ENCODE measurements around the gene OR51A4. TPM values are rescaled to one million over a fixed set of nuclear protein-coding genes. Genes with fewer than 3 reads are reported as not detected.

Gene OR51A4
- total RNA-seq, 1 donor from 2014 or later = not detected

GRCh38 chr11:4991060-4991459 is 43.7 kb upstream of the OR51A4 start:
- Histone ChIP-seq H3K36me3 (ENCODE audit: insufficient read depth, low read length) (no peaks in the 10 kb centered on the region), H3K27me3 (ENCODE audit: insufficient read depth, low read length) (no peaks in the 10 kb centered on the region), H4K20me1 (ENCODE audit: insufficient read depth, low read length) (no peaks in the 10 kb centered on the region), H3K79me2 (ENCODE audit: insufficient read depth, low read length) (no peaks in the 10 kb centered on the region), H3K4me2 (ENCODE audit: low read length) (no peak overlapping the region), H3K4me1 (ENCODE audit: insufficient read depth, low read length) (no peaks in the 10 kb centered on the region), H3K9me3 (ENCODE audit: insufficient read depth, low read depth, low read length) (no peaks in the 10 kb centered on the region), H2AFZ (ENCODE audit: low read depth, low read length) (no peak overlapping the region), H3K27ac (ENCODE audit: low read depth, low read length) (no peak overlapping the region), H3K4me3 (ENCODE audit: insufficient read depth, low read depth, low read length) (no peak overlapping the region), H3K9ac (ENCODE audit: low read length) (no peak overlapping the region)
- no peaks in the 10 kb centered on the region for H3K4me1 Mint-ChIP-seq (ENCODE audit: low read depth, unreplicated experiment)
- DNase-seq (ENCODE audit: low read depth) (no peak), FAIRE-seq (no peak)
- TF ChIP-seq CTCF (IDR thresholded peaks at IDR 0.05; ENCODE audit: insufficient read depth, low read depth, low read length) (no peak), EZH2 (IDR thresholded peaks at IDR 0.05; ENCODE audit: insufficient read depth, low read length) (no peak)
- no peak overlapping the region for H3K27ac Mint-ChIP-seq (ENCODE audit: unreplicated experiment)
- H3K9me3 Mint-ChIP-seq (ENCODE audit: unreplicated experiment) = no peaks in the 10 kb centered on the region
- no peaks in the 10 kb centered on the region for H3K36me3 Mint-ChIP-seq (ENCODE audit: low read depth, unreplicated experiment)
- no peak overlapping the region for H3K4me3 Mint-ChIP-seq (ENCODE audit: unreplicated experiment)
- peaks cover 2% of the 10 kb centered on the region for H3K27me3 Mint-ChIP-seq (ENCODE audit: low read depth, unreplicated experiment)

GRCh38 chr11:4983841-4984240 is 36.4 kb upstream of the OR51A4 start:
- no peaks in the 10 kb centered on the region for H4K20me1 ChIP-seq (ENCODE audit: insufficient read depth, low read length)
- no peaks in the 10 kb centered on the region for H3K9me3 Mint-ChIP-seq (ENCODE audit: unreplicated experiment)
- TF ChIP-seq EZH2 (IDR thresholded peaks at IDR 0.05; ENCODE audit: insufficient read depth, low read length) (no peak), CTCF (IDR thresholded peaks at IDR 0.05; ENCODE audit: insufficient read depth, low read depth, low read length) (no peak)

GRCh38 chr11:4982678-4983077 is 35.3 kb upstream of the OR51A4 start:
- Histone ChIP-seq H3K79me2 (ENCODE audit: insufficient read depth, low read length) (no peaks in the 10 kb centered on the region), H4K20me1 (ENCODE audit: insufficient read depth, low read length) (no peaks in the 10 kb centered on the region), H3K27ac (ENCODE audit: low read depth, low read length) (no peak overlapping the region), H3K27me3 (ENCODE audit: insufficient read depth, low read length) (no peaks in the 10 kb centered on the region), H3K4me2 (ENCODE audit: low read length) (no peak overlapping the region), H3K4me1 (ENCODE audit: insufficient read depth, low read length) (no peaks in the 10 kb centered on the region), H3K4me3 (ENCODE audit: insufficient read depth, low read depth, low read length) (no peak overlapping the region), H3K9ac (ENCODE audit: low read length) (no peak overlapping the region), H3K9me3 (ENCODE audit: insufficient read depth, low read depth, low read length) (no peaks in the 10 kb centered on the region), H2AFZ (ENCODE audit: low read depth, low read length) (no peak overlapping the region), H3K36me3 (ENCODE audit: insufficient read depth, low read length) (no peaks in the 10 kb centered on the region)
- no peak for DNase-seq (ENCODE audit: low read depth)
- TF ChIP-seq EZH2 (IDR thresholded peaks at IDR 0.05; ENCODE audit: insufficient read depth, low read length) = no peak
- TF ChIP-seq CTCF (IDR thresholded peaks at IDR 0.05; ENCODE audit: insufficient read depth, low read depth, low read length) = no peak
- Mint-ChIP-seq H3K27me3 (ENCODE audit: low read depth, unreplicated experiment) (no peaks in the 10 kb centered on the region), H3K4me3 (ENCODE audit: unreplicated experiment) (no peak overlapping the region), H3K27ac (ENCODE audit: unreplicated experiment) (no peak overlapping the region), H3K36me3 (ENCODE audit: low read depth, unreplicated experiment) (no peaks in the 10 kb centered on the region), H3K4me1 (ENCODE audit: low read depth, unreplicated experiment) (no peaks in the 10 kb centered on the region), H3K9me3 (ENCODE audit: unreplicated experiment) (peaks cover 2% of the 10 kb centered on the region)
- no peak for FAIRE-seq

More at GRCh38 chr11:4983841-4984240, 36.4 kb upstream of the OR51A4 start:
- Histone ChIP-seq H3K4me3 (ENCODE audit: insufficient read depth, low read depth, low read length) (no peak overlapping the region), H3K36me3 (ENCODE audit: insufficient read depth, low read length) (no peaks in the 10 kb centered on the region), H3K79me2 (ENCODE audit: insufficient read depth, low read length) (no peaks in the 10 kb centered on the region), H3K27ac (ENCODE audit: low read depth, low read length) (no peak overlapping the region), H3K9me3 (ENCODE audit: insufficient read depth, low read depth, low read length) (no peaks in the 10 kb centered on the region), H3K4me1 (ENCODE audit: insufficient read depth, low read length) (no peaks in the 10 kb centered on the region), H3K27me3 (ENCODE audit: insufficient read depth, low read length) (no peaks in the 10 kb centered on the region), H3K4me2 (ENCODE audit: low read length) (no peak overlapping the region), H3K9ac (ENCODE audit: low read length) (no peak overlapping the region), H2AFZ (ENCODE audit: low read depth, low read length) (no peak overlapping the region)
- Mint-ChIP-seq H3K4me3 (ENCODE audit: unreplicated experiment) (no peak overlapping the region), H3K27ac (ENCODE audit: unreplicated experiment) (no peak overlapping the region), H3K27me3 (ENCODE audit: low read depth, unreplicated experiment) (no peaks in the 10 kb centered on the region), H3K36me3 (ENCODE audit: low read depth, unreplicated experiment) (no peaks in the 10 kb centered on the region), H3K4me1 (ENCODE audit: low read depth, unreplicated experiment) (no peaks in the 10 kb centered on the region)
- DNase-seq (ENCODE audit: low read depth) (no peak), FAIRE-seq (no peak)
